BLaER1 treated with 17β-estradiol and CSF1 and Interleukin-3, amounts not matched to agents 10 nM and 100 nM (cell line): ENCODE results near the gene GOT1.

Experiments used
- H3K27ac ChIP-seq, 11 experiments: shearing (Covaris generic); formaldehyde crosslinking; 2 replicates each; pipeline ENCODE4 v1.8.1; 2022
- H3K27me3 ChIP-seq, 11 experiments: shearing (Covaris generic); formaldehyde crosslinking; 2 replicates each; pipeline ENCODE4 v1.8.1; 2022
- H3K36me3 ChIP-seq, 11 experiments: shearing (Covaris generic); formaldehyde crosslinking; 2 replicates each; pipeline ENCODE4 v1.8.1; 2022
- H3K4me1 ChIP-seq, 10 experiments: shearing (Covaris generic); formaldehyde crosslinking; 2 replicates each; pipeline ENCODE4 v1.8.1; 2022
- H3K4me2 ChIP-seq, 11 experiments: shearing (Covaris generic); formaldehyde crosslinking; 2 replicates each; pipeline ENCODE4 v1.8.1; 2022
- H3K4me3 ChIP-seq, 10 experiments: shearing (Covaris generic); formaldehyde crosslinking; 2 replicates each; pipeline ENCODE4 v1.8.1; 2022
- H3K9ac ChIP-seq, 11 experiments: shearing (Covaris generic); formaldehyde crosslinking; 2 replicates each; pipeline ENCODE4 v1.8.1; 2022
- H3K9me3 ChIP-seq, 11 experiments: shearing (Covaris generic); formaldehyde crosslinking; replicated peaks in 1 of 11; 2 replicates each; pipeline ENCODE4 v1.8.1; 2022
- H4K20me1 ChIP-seq, 11 experiments: shearing (Covaris generic); formaldehyde crosslinking; 2 replicates each; pipeline ENCODE4 v1.8.1; 2022
- Cebpa-rat ChIP-seq, 11 experiments: shearing (Covaris generic); IDR thresholded peaks; 2 replicates each; pipeline ENCODE4 v1.8.1; 2022

GOT1 gene

GRCh38 chr10:99394761-99395386, 35.5 kb downstream of the GOT1 start:
- Histone ChIP-seq H3K4me2 (peak overlapping the region in 2 of 11 experiments; percentile 0 to 61; a peak in 2 of 22 replicates), H3K27ac (no peak overlapping the region)

DNA sequence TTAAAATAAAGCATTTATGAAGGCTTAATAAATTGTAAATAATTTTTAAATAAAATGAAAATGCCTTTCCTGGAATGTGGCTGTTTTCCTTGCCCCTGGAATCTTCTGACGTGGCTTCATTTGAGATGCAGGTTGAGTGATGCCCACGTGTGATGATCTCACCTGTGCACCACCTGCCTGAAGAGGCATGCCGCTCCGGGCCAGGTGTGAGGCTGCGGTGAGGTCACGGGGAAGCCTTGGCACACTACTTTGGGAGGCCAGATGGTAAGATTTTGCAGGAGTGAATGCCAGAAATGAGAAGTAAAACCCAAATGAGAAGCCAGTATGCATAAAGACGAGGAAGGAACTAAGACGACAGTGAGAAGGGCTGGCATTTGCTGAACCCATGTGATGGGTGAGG, 36.2 kb downstream of the GOT1 start:
- Histone ChIP-seq H3K9ac (no peak overlapping the region), H3K4me2 (peak overlapping the region in 1 of 11 experiments; percentile 0; a peak in 1 of 22 replicates), H4K20me1 (peaks cover 0 to 7% (median 0%) of the 10 kb centered on the region in 11 experiments; a peak in 4 of 22 replicates), H3K27ac (no peak overlapping the region), H3K27me3 (no peaks in the 10 kb centered on the region), H3K4me3 (no peak overlapping the region), H3K9me3 (no peaks in the 10 kb centered on the region), H3K36me3 (peaks cover 33 to 51% (median 44%) of the 10 kb centered on the region in 11 experiments), H3K4me1 (peaks cover 7 to 24% (median 19%) of the 10 kb centered on the region in 10 experiments; a peak in 18 of 20 replicates)
- no peak for TF ChIP-seq Cebpa-rat (IDR thresholded peaks at IDR 0.05)

More at GRCh38 chr10:99394761-99395386, 35.5 kb downstream of the GOT1 start:
- Histone ChIP-seq H3K36me3 (peaks cover 39 to 57% (median 50%) of the 10 kb centered on the region in 11 experiments), H3K4me3 (no peak overlapping the region), H4K20me1 (peaks cover 0 to 7% (median 0%) of the 10 kb centered on the region in 11 experiments; a peak in 4 of 22 replicates), H3K9me3 (no peaks in the 10 kb centered on the region), H3K4me1 (peaks cover 7 to 25% (median 19%) of the 10 kb centered on the region in 10 experiments; a peak in 18 of 20 replicates), H3K27me3 (no peaks in the 10 kb centered on the region), H3K9ac (no peak overlapping the region)
- TF ChIP-seq Cebpa-rat (IDR thresholded peaks at IDR 0.05) = no peak

- Histone ChIP-seq H3K4me1 (peaks cover 7 to 24% (median 16%) of the 10 kb centered on the region in 10 experiments; a peak in 18 of 20 replicates), H3K4me3 (no peak overlapping the region), H3K36me3 (peaks cover 27 to 45% (median 38%) of the 10 kb centered on the region in 11 experiments), H3K9ac (no peak overlapping the region), H3K27ac (no peak overlapping the region), H3K27me3 (no peaks in the 10 kb centered on the region), H3K9me3 (no peaks in the 10 kb centered on the region), H3K4me2 (no peak overlapping the region), H4K20me1 (peaks cover 0 to 7% (median 0%) of the 10 kb centered on the region in 11 experiments; a peak in 4 of 22 replicates)
- TF ChIP-seq Cebpa-rat (IDR thresholded peaks at IDR 0.05) = no peak
Measured at GRCh38 chr10:99393683-99394082, 36.7 kb downstream of the GOT1 start.

DNA sequence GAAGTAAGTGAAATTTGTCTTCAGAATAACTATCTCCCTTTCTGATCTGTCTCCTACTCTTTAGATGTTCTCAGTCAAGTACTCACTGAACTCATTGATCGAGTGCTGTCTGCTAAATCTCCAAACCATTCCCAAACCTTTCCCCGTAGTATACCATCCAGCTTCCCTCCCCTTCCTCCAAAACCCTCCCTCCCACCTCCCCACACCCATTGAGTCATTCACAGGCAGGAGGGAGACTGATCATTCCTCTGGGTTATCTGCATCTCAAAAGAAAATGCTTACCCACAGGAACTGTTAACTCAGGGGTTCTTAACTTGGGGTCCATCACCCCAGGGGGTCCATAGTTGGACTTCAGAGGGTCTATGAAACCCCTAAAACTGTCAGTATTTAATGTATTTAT, 37.4 kb downstream of the GOT1 start:
- Histone ChIP-seq H3K27me3 (no peaks in the 10 kb centered on the region), H3K27ac (no peak overlapping the region), H3K36me3 (peaks cover 23 to 39% (median 32%) of the 10 kb centered on the region in 11 experiments), H4K20me1 (peaks cover 0 to 7% (median 0%) of the 10 kb centered on the region in 11 experiments; a peak in 4 of 22 replicates), H3K9ac (no peak overlapping the region), H3K4me3 (no peak overlapping the region), H3K4me1 (peaks cover 7 to 24% (median 16%) of the 10 kb centered on the region in 10 experiments; a peak in 18 of 20 replicates), H3K9me3 (no peaks in the 10 kb centered on the region), H3K4me2 (no peak overlapping the region)
- no peak for TF ChIP-seq Cebpa-rat (IDR thresholded peaks at IDR 0.05)

DNA sequence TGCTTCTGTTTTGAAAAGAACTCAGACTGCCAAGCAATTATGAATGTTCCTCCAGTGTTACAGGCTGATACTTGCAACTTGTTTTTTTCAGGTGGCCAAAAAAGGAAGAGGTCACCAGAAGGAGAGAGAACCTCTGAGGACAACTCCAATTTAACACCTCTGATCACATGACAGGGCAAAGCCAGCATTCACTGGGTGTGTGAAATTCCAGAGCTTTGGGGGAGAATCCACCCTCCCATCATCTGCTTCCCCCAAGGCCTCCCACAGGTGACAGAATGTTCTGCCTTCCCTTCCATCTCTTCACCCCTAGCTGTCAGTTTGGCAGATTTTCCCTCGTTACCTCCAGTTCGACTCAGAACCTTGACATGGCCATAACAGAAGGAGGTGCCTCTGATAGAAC, 39.1 kb downstream of the GOT1 start:
- Histone ChIP-seq H3K4me3 (no peak overlapping the region), H4K20me1 (peaks cover 0 to 7% (median 0%) of the 10 kb centered on the region in 11 experiments; a peak in 3 of 22 replicates), H3K27me3 (no peaks in the 10 kb centered on the region), H3K9ac (no peak overlapping the region), H3K4me2 (no peak overlapping the region), H3K36me3 (peaks cover 6 to 22% (median 15%) of the 10 kb centered on the region in 11 experiments; a peak in 15 of 22 replicates), H3K9me3 (no peaks in the 10 kb centered on the region), H3K4me1 (peaks cover 7 to 23% (median 14%) of the 10 kb centered on the region in 10 experiments; a peak in 18 of 20 replicates), H3K27ac (no peak overlapping the region)
- TF ChIP-seq Cebpa-rat (IDR thresholded peaks at IDR 0.05) = no peak

GRCh38 chr10:99389729-99390480, 40.5 kb downstream of the GOT1 start:
- no peak overlapping the region for H3K9ac ChIP-seq
- no peak for TF ChIP-seq Cebpa-rat (IDR thresholded peaks at IDR 0.05)
- peaks cover 0 to 7% (median 0%) of the 10 kb centered on the region in 11 experiments; a peak in 2 of 22 replicates for H4K20me1 ChIP-seq
- H3K4me2 ChIP-seq = no peak overlapping the region
- no peak overlapping the region for H3K27ac ChIP-seq
- peaks cover 0 to 9% (median 1%) of the 10 kb centered on the region in 10 experiments; a peak in 7 of 20 replicates for H3K4me1 ChIP-seq
- no peak overlapping the region for H3K4me3 ChIP-seq
- no peaks in the 10 kb centered on the region for H3K27me3 ChIP-seq
- H3K9me3 ChIP-seq = no peaks in the 10 kb centered on the region
- H3K36me3 ChIP-seq = peaks cover 0 to 8% (median 7%) of the 10 kb centered on the region in 11 experiments; a peak in 9 of 22 replicates

DNA sequence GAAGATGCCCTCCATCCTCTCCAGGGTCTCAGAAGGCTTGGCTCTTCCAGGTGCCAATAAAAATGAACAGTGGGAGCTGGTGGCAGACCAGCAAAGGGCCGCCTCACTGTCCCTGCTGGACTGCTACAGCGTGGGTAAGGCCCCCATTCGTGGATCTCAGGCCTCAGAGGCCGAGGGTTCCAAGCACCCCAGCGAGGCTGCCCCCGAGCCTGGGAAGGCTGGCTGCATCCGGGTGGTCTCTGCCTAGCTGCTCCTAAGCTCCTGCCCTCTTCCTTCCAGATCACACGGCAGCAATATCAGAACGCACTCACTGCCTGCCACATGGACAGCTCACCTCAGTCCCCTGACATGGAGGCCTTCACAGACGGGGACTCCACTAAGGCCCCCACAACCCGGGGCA, 42.9 kb downstream of the GOT1 start:
- no peak overlapping the region for H3K9ac ChIP-seq
- no peak overlapping the region for H3K4me2 ChIP-seq
- H3K4me3 ChIP-seq = no peak overlapping the region
- H3K36me3 ChIP-seq = no peaks in the 10 kb centered on the region
- H3K4me1 ChIP-seq = peaks cover 0 to 4% (median 0%) of the 10 kb centered on the region in 10 experiments; a peak in 1 of 20 replicates
- no peak for TF ChIP-seq Cebpa-rat (IDR thresholded peaks at IDR 0.05)
- H3K27ac ChIP-seq = no peak overlapping the region
- H3K9me3 ChIP-seq = no peaks in the 10 kb centered on the region
- H4K20me1 ChIP-seq = no peaks in the 10 kb centered on the region
- H3K27me3 ChIP-seq = no peaks in the 10 kb centered on the region

DNA sequence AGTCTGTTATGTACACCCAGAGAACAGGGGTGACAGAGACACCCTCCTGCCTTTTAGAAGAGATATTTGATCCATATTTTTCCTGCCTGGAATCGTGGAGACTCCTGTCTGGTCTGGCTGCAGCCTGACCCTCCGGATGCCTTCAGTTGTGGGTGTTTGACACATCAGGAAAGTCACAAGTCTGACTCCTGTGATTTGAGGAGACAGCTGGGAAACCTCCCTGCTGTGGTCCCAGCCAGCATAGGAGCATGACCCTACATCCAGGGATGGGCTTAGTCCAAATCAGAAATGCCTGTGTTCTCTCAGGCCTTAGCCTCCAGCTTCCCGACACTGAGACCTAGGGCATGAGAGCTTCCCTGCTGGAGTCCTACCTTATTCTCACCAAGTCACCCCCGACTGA, 43.4 kb downstream of the GOT1 start:
- no peak overlapping the region for H3K4me2 ChIP-seq
- peaks cover 0 to 4% (median 0%) of the 10 kb centered on the region in 10 experiments; a peak in 1 of 20 replicates for H3K4me1 ChIP-seq
- H3K27ac ChIP-seq = no peak overlapping the region
- no peak overlapping the region for H3K4me3 ChIP-seq
- no peaks in the 10 kb centered on the region for H3K9me3 ChIP-seq
- no peak for TF ChIP-seq Cebpa-rat (IDR thresholded peaks at IDR 0.05)
- no peak overlapping the region for H3K9ac ChIP-seq
- H4K20me1 ChIP-seq = no peaks in the 10 kb centered on the region
- no peaks in the 10 kb centered on the region for H3K27me3 ChIP-seq
- no peaks in the 10 kb centered on the region for H3K36me3 ChIP-seq

DNA sequence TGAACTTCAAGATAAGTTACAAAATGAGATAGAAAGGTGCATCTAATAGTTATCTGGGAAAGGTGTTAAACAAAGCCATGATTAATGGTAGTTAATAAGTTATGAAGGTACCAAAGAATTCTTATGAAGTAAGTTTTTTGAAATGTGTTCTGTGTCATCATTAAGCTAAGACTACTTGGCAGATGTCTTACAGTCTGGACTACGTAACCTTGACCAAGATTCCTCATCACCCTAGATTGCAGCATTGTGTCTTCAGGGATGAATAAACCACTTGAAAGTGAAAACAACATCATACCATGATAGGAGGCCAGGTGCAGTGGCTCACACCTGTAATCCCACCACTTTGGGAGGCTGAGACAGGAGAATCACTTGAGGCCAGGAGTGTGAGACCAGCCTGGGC, 48.2 kb downstream of the GOT1 start:
- no peak for TF ChIP-seq Cebpa-rat (IDR thresholded peaks at IDR 0.05)
- Histone ChIP-seq H3K9me3 (no peaks in the 10 kb centered on the region), H3K4me3 (no peak overlapping the region), H4K20me1 (no peaks in the 10 kb centered on the region), H3K27ac (no peak overlapping the region), H3K4me1 (peaks cover 0 to 4% (median 0%) of the 10 kb centered on the region in 10 experiments; a peak in 1 of 20 replicates), H3K4me2 (no peak overlapping the region), H3K36me3 (no peaks in the 10 kb centered on the region), H3K27me3 (no peaks in the 10 kb centered on the region), H3K9ac (no peak overlapping the region)
